ENCODE measurements around the gene XRCC1. TPM values are rescaled to one million over a fixed set of nuclear protein-coding genes. Genes with fewer than 3 reads are reported as not detected.

XRCC1 gene, protein sequence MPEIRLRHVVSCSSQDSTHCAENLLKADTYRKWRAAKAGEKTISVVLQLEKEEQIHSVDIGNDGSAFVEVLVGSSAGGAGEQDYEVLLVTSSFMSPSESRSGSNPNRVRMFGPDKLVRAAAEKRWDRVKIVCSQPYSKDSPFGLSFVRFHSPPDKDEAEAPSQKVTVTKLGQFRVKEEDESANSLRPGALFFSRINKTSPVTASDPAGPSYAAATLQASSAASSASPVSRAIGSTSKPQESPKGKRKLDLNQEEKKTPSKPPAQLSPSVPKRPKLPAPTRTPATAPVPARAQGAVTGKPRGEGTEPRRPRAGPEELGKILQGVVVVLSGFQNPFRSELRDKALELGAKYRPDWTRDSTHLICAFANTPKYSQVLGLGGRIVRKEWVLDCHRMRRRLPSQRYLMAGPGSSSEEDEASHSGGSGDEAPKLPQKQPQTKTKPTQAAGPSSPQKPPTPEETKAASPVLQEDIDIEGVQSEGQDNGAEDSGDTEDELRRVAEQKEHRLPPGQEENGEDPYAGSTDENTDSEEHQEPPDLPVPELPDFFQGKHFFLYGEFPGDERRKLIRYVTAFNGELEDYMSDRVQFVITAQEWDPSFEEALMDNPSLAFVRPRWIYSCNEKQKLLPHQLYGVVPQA
- 13.1 and 18.8 TPM in 2 replicates for total RNA-seq

DNA sequence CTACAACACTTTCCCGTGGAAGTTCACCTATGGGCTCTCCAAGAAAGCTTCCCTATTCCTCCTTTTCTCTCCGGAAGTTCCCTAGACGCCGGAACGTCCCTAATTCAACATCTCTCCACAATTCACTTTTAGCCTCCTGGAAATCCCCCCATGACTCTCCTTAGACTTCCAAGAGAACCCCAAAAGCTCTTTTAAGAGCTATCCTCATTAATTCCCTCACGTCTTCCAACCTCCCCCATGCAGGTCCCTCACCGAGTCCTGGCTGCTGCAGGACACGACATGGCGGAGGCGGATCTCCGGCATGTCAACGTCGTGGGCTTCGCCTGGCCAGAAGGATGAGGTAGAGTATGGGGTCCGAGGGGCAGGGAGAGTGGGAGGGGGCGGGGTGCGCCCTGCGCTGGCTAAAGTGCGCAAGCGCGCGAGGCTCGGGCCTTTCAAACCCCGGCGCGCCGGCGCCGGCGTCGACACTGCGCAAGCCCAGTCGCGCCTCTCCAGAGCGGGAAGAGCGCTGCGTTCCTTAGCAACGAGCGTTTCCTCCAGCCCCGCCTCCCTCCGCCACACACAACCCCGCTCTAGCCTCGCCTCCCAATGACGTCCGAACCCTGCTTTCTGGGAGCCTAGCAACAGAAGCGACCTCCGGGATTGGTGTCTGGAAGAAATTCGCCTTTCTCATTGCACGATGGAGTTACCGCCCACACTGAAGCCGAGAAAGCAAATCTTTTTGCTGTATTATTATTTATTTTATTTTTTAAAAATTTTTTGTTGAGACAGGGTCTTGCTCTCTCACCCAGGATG, at the start of gene XRCC1, which contains the start of gene PINLYP:
XRCC1 (minus strand) TSS at position 372 of the 795 bp plus-strand sequence; CDS start at position 303, 69 bp downstream.
PINLYP (plus strand) TSS at position 646 of the 795 bp plus-strand sequence. CDS start 1,391 bp downstream, outside the sequence.

DNA sequence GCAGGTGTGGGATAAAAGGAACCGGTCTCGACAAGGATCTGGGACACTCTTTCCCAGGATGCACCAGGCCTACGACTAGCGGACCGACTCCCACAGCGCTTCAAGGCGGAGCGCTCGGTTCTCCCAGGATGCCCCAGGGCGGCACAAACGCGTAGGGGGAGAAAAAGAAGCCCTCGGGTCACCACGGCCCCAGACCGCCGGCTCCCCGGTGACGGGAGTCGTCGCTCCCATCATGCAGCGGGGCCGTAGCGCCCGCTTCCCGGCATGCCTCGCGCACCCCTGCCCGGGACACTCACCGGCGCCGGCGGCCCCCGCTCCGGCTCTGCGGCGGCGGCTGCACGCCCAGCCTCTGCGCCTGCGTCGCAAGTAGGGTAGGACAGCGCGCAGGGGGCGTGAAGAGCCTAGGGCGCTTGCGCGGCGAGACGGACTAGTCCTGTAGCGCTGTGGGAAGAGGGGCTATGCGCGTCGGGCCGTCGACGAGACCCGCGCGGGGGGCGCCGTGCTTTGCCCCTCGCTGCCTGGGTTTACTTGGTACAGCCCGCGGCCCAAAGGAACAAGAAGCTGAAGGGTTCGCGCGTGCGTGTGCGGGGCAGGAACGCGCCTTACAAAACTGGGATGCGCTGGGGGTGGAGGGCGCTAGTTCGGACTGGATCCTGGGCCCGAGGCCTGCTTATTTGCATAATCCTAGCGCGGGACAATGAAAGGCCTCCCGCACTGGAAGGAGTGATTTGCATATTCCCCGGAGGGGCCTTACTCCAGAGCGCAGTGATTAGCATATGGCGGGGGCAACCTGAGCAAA, 44.1 kb upstream of the XRCC1 start, which contains the start of gene ZNF428:
ZNF428 (minus strand) TSS at position 368 of the 799 bp plus-strand sequence. CDS start 5,325 bp downstream, outside the sequence.

DNA sequence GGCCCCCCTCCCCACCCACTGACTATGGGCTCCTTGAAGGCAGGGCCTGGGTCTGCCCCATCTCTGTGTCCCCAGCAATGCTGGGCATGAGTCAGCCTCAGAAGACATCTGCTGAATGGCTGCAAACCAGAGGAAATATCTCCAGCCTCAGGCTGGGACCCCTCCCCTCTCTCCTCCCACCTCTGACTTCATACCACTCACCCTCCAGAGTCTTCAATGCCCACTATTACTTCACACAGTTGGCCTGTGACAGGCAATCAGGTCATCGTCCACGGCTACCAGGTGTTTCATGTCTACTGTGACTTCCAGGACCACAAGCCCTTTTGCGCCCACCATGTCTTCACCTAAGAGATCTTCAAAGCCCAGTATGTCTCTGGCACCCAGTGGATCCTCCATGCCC, 36.5 kb upstream of the XRCC1 start, which contains the start of gene SRRM5:
SRRM5 (plus strand) TSS at position 301 of the 400 bp plus-strand sequence; CDS start at position 335, 34 bp downstream.

DNA sequence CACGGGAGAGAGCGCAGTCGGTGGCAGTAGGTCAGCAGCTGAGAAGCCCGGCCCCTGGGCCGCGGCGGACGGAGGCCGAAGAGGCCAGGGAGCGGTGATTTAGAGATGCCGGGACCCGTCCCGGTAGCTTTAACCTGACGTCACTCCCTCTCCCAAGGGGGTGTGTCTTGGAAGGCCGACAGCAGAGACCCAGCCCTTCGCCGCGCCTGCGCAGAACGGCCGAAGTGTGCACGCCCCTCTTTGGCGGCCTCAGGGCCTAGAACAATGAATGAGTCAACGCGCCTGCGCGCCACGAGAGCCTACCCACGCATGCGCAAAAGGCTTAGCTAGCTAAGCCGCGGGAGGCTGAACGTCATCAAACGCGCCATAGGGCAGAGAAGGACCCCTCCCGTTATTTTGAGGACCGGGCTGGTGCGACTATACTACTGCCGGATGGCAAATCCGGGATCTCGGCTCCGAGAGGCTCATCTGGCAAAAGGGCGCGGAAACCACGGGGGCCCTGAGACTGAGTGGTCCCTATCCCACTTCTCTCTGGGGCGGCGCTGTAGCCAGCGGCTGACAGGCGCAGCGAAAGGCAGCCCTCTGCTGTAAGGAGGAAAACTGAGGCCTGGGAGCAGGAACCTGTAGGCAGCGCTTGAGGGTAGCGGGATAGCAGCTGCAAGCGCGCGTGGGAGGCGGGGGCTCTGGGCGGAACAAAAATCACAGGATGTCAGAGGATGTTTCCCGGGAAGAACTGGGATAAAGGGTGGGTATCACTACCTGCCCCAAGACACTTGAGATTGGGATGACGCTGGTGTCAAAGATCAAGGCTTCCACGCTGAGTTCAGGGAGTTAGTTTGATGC, 20.9 kb upstream of the XRCC1 start, which contains the start of the genes IRGQ and ZNF576:
IRGQ (minus strand) TSS at position 136 of the 843 bp plus-strand sequence. CDS start 796 bp downstream, outside the sequence.
ZNF576 (plus strand) TSS at position 597 of the 843 bp plus-strand sequence. CDS start 514 bp downstream, outside the sequence.

DNA sequence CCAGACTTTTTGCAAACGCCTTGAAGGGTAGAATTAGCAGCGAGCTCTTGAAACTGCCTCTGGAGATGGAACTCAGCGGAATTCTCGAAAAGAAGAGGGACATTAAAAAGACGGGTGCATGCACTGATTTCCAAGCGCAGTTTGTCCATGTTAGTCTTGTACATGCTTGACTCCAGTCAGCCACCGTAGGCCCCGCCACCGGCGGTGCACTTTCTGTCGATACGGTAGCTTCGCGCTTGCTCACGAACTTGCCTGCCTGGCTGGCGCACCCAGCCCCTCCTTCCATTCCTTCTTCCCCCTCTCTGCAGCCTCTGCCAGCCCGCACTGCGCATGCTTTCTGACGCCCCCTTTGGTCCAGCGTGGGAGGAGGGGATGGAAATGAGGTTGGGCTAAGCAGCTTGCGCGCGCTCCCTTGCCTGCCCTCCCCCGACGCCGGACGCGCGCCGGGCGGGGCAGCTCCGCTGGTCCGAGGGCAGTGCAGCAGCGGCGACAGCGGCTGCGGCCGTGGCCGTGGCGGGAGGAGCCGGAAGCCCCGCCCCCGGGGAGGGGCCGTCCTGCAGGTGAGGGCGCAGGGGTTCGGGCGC, 42.3 kb downstream of the XRCC1 start, which contains the start of gene ZNF575:
ZNF575 (plus strand) TSS at position 227 of the 584 bp plus-strand sequence. CDS start 1,235 bp downstream, outside the sequence.

DNA sequence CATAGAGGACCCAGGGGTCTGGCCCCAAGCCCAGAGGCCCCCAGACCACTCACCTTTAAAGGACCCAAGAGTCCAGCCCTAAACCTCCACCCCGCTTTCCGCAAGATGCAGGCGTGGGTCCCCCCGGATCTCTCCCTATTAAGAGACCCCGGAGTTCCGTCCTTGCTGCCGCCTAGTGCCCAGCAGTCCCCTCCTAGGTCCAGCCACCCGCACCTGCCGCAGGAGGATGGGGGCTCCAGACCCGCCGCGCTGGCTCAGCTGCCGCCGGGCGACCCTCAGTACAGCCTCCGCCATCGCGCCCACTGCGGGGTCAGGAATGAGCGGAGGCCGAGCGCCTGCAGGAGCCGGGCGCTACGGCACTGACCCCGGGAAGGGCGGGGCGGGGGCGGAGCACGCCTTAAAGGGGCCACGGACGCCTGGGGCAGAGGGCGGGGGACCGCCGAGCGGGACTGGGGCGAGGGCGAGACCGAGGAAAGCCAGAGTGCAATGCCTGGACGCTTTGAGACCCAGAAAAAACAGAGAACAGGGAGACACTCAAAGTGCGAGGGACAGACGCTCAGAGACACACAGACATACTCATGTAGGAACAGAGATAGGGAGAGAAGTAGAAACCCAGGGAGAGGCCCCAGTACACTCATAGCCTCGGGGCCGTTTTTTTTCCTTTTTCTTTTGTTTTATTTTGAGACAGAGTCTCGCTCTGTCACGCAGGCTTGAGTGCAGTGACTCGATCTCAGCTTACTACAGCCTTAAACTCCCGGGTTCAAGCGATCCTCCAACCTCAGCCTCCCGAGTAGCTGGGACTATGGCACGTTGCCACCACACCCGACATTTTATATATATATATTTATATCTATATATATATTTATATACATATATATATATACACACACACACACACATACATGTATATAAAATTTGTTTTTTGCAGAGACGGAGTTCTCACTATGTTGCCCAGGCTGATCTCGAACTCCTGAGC, 48.2 kb downstream of the XRCC1 start, which contains the start of gene ETHE1:
ETHE1 (minus strand) TSS at position 318 of the 976 bp plus-strand sequence; CDS start at position 294, 24 bp downstream.

DNA sequence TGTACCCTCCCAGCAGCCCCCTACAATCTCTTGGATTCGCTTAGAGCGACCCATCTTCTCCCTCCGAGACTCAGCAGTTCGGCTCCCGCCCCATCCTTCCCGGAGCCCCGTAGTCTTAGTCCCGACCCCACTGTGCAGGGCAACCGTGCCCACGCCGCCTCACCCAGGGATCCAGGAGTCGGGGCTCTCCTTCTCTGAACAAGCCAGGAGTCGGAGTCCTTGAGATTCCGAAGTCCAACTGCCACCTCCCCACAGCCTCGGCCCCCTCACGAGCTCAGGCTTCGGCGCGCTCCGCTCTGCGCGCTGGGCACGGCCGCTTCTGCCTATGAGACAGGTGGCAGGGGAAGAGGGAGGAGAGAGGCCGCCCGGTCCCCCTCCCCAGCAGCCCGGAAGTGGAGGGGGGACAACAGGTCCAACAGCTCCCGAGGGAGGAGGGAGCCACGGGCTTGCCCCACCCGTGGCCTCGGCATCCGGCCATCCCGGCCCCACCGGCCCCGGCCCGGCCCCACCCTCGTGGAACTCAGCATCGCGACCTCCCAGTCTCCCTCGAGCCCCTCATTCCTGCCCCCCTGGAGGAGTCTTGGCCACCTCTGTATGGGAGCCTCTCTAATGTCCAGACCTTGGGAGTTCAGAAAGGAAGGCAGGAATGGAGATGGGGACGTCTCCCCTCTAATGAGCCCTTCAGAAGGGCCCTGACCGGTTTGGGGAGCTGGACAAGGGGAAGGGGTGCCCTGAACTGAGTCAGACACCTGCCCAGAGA, 70.7 kb downstream of the XRCC1 start, which contains the start of gene PHLDB3:
PHLDB3 (minus strand) TSS at position 321 of the 760 bp plus-strand sequence. CDS start 628 bp downstream, outside the sequence.

Other genes starting within 250 kb of the XRCC1 start
- under 0.01 TPM in 1 of 2 replicates, not detected in the other for gene CD177, start 221.8 kb downstream of the XRCC1 start, total RNA-seq
- gene TEX101, start 160.6 kb downstream of the XRCC1 start, total RNA-seq: not detected in 2 replicates
- 0.32 and 0.36 TPM in 2 replicates for gene LYPD3, start 109.9 kb downstream of the XRCC1 start, total RNA-seq
- gene PHLDB3, start 70.8 kb downstream of the XRCC1 start, total RNA-seq: 11.0 and 14.3 TPM in 2 replicates
- gene ETHE1, start 48.3 kb downstream of the XRCC1 start, total RNA-seq: 46.4 and 80.8 TPM in 2 replicates
- gene ZNF575, start 42.3 kb downstream of the XRCC1 start, total RNA-seq: 0.32 TPM in 1 of 2 replicates, not detected in the other
- 3.0 and 3.6 TPM in 2 replicates for gene PINLYP, start 274 bp upstream of the XRCC1 start, total RNA-seq
- gene IRGQ, start 20.6 kb upstream of the XRCC1 start, total RNA-seq: 19.9 and 24.2 TPM in 2 replicates
- 8.8 and 11.1 TPM in 2 replicates for gene ZNF576, start 21.1 kb upstream of the XRCC1 start, total RNA-seq
- gene SRRM5, start 36.6 kb upstream of the XRCC1 start, total RNA-seq: 0.24 TPM in 1 of 2 replicates, not detected in the other
- gene ZNF428, start 44.1 kb upstream of the XRCC1 start, total RNA-seq: 20.2 and 25.6 TPM in 2 replicates
- gene CADM4, start 64.3 kb upstream of the XRCC1 start, total RNA-seq: 0.12 and 0.65 TPM in 2 replicates
- 61.3 and 73.6 TPM in 2 replicates for gene PLAUR, start 94.6 kb upstream of the XRCC1 start, total RNA-seq
- gene IRGC, start 140.5 kb upstream of the XRCC1 start, total RNA-seq: not detected in 2 replicates
- gene SMG9, start 179.4 kb upstream of the XRCC1 start, total RNA-seq: 16.8 and 19.8 TPM in 2 replicates
- gene KCNN4, start 205.4 kb upstream of the XRCC1 start, total RNA-seq: 6.0 and 6.4 TPM in 2 replicates
- 0.24 and 0.65 TPM in 2 replicates for gene LYPD5, start 226.9 kb upstream of the XRCC1 start, total RNA-seq

Measured in hair follicle dermal papilla cell (primary cell).